Kidney epithelial cell (primary cell): ENCODE results near the gene CKS2. TPM values are rescaled to one million over a fixed set of nuclear protein-coding genes. Genes with fewer than 3 reads are reported as not detected.

ENCODE experiments used
- DNase-seq: peaks from one replicate; pipeline ENCODE4 v3.0.0-alpha.2; 2010; ENCODE audit warnings: low read depth
- H3K27me3 ChIP-seq: 2 replicates; pipeline ENCODE4 v1.6.0; 2011; ENCODE audit warnings: low read length; ENCODE audit not compliant: control insufficient read depth, insufficient read depth
- H3K36me3 ChIP-seq: 2 replicates; pipeline ENCODE4 v1.5.1; 2011; ENCODE audit warnings: low read length; ENCODE audit not compliant: control insufficient read depth, insufficient read depth
- H3K4me3 ChIP-seq: 2 replicates; pipeline ENCODE4 v1.5.1; 2011; ENCODE audit warnings: low read depth, mild to moderate bottlenecking, control low read depth, low read length
- total RNA-seq: library from RNA; depleted of rRNA; stranded (reverse); fragments of >200 nt; gene quantifications from 2 replicates; pipeline ENCODE4 v1.2.3, GENCODE V29; 2015
- TF ChIP-seq, protein P1 (sequence below): IDR thresholded peaks from 2 replicates; pipeline ENCODE4 v1.5.1; 2011; ENCODE audit warnings: mild to moderate bottlenecking, moderate library complexity, low read length, control low read depth, inconsistent platforms; ENCODE audit not compliant: insufficient read depth, poor library complexity, severe bottlenecking

Gene CKS2
- total RNA-seq, 1 donor from 2014 or later, result 57.7 TPM

DNA sequence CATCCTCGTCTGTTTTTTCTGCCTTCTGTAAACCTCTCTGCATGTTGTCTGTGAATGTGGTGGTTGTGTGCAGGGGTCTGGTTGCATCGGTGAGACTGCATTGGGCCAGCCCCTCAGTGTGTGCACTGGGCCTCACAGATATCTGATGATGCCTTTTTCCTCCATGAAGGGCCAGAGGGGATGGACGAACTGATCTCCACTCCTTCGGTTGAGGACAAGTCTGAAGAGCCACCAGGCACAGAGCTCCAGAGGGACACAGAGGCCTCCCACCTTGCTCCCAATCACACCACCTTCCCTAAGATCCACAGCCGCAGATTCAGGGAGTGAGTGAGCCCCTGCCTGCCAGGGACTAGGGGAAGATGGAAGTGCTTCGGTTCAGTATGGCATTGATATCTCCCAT lies 38.6 kb downstream of the CKS2 start:
- no peak overlapping the region for H3K4me3 ChIP-seq
- no peak for DNase-seq
- TF ChIP-seq, protein P1, sequence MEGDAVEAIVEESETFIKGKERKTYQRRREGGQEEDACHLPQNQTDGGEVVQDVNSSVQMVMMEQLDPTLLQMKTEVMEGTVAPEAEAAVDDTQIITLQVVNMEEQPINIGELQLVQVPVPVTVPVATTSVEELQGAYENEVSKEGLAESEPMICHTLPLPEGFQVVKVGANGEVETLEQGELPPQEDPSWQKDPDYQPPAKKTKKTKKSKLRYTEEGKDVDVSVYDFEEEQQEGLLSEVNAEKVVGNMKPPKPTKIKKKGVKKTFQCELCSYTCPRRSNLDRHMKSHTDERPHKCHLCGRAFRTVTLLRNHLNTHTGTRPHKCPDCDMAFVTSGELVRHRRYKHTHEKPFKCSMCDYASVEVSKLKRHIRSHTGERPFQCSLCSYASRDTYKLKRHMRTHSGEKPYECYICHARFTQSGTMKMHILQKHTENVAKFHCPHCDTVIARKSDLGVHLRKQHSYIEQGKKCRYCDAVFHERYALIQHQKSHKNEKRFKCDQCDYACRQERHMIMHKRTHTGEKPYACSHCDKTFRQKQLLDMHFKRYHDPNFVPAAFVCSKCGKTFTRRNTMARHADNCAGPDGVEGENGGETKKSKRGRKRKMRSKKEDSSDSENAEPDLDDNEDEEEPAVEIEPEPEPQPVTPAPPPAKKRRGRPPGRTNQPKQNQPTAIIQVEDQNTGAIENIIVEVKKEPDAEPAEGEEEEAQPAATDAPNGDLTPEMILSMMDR, result no peak
- H3K27me3 ChIP-seq, result no peaks in the 10 kb centered on the region
- H3K36me3 ChIP-seq, result peaks cover 3% of the 10 kb centered on the region

DNA sequence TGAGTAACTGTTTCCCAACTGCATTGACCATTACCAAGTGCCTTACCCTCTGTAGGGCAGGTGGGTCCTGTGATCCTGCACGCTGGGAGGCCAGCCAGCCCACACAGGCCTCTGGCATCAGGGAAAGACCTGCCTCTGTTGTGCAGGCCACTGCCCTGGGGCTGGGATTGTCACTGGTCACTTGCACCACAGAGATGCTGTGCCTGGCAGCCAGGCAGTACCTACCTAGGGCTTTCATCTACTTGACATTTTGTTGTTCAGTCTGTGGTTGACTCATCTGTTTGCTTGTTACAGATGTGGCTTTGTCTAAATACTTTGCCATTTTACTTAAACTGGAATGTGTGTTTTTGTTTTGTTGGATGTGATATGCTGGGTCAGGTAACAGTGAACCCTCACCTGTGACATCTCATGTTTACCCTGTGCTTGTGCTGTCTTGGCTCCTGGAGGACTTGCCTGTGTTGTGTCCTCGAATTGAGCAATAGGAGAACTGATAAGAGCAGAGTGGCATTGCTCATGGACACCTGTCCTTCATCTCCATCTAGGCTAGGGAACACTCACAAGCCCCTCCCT lies 40.1 kb downstream of the CKS2 start:
- TF ChIP-seq, protein P1, result no peak
- DNase-seq, result no peak
- H3K4me3 ChIP-seq, result no peak overlapping the region
- peaks cover 3% of the 10 kb centered on the region for H3K36me3 ChIP-seq
- H3K27me3 ChIP-seq, result no peaks in the 10 kb centered on the region

DNA sequence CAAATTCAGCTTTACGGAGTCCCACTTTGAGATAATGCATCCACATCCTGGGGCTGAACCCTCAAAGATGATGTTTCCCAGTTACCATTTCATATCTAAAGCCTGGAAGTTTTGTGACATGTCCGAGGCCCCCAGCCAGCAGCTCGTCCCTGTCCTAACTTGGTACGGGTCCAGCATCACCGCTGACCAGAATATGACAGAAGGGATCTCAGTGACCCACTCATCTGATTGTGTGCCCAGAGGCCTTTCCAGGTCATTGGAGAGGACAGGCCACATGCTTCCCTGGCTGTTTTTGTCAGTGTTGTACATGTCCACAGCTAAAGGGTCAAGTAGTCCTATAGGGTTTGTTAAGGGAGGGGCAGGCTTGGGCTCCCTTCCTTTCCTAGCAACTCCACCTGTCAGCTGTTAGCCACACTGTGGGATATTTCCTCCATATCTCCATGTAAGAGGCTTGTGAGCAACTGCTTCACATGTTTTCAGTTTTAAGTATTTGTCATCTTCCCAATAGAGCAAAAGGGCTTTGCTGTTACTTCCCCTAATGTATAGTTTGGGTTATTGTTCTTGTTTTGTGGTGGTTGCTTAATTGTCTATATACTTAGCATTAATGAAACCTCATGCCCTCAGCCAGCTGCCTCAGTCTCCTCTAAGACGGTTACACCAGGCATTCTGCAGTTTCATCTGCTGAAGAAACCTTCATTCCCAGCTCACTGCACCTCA lies 40.7 kb downstream of the CKS2 start:
- H3K36me3 ChIP-seq, result peaks cover 3% of the 10 kb centered on the region
- no peaks in the 10 kb centered on the region for H3K27me3 ChIP-seq
- no peak for DNase-seq
- H3K4me3 ChIP-seq, result no peak overlapping the region
- TF ChIP-seq, protein P1, result no peak

DNA sequence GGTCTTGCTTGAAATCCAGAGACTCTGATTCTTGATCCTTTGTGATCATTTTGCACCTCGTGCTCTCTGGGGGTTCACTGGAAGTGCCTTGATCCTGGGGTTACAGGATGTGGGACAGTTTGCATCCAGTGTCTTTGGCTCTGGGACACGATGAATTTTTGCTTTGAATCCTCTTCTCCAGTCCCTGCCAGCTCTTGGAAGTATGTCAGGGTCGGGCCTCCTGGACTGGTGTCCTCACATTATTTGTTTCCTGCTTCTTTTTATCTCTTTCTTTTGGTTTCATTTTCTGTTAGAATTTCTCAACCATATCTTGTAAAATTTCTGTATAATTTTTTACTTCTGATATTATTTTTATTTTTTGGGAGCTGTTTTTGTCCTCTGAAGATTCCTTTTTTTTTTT lies 41.5 kb downstream of the CKS2 start:
- TF ChIP-seq, protein P1, result no peak
- DNase-seq, result no peak
- Histone ChIP-seq H3K27me3 (no peaks in the 10 kb centered on the region), H3K4me3 (no peak overlapping the region), H3K36me3 (peaks cover 3% of the 10 kb centered on the region)

DNA sequence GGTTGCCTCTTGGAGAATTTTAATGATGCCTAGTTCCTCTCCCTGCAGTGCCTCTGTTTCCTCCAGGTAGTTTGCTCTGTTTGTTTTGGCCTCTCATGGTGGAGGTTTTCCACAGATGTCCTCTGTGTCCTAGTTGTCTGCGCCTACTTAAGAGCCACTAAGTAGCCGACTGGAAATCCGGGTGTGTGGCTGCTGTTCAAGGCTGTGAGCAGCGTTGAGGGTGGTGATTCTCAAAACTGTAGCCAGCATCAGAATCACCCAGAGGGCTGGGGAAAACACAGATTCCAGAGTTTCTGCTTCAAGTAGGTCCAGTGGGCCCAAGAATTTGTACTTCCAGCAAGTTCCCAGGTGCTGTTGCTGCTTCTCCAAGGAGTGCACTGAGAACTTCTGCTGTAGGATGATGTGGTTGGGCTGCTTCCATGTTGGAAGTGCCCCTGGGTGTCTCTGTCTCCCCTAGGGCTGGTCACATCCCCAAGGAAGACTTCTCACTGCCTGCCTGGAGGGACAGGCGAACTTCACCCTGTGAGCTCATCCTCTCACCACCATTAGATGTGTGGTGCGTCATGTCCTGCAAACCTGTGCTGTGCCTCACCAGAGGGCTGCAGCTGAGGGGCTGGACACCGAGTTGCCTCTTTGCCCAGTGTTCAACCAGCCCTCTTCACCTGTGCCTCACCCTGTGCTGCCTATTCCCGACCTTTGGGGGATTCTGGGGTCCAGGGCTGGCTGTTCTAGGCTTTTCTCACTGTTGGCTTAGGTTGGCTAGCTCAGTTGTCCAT lies 42.1 kb downstream of the CKS2 start:
- Histone ChIP-seq H3K4me3 (no peak overlapping the region), H3K27me3 (no peaks in the 10 kb centered on the region), H3K36me3 (peaks cover 3% of the 10 kb centered on the region)
- TF ChIP-seq, protein P1, result no peak
- DNase-seq, result no peak
